Cardiac septum (tissue), 1 donor: ENCODE measurements around the gene AKAP13. TPM values are rescaled to one million over a fixed set of nuclear protein-coding genes. Genes with fewer than 3 reads are reported as not detected.

ENCODE experiments used
- DNase-seq: peaks from one replicate; pipeline ENCODE4 v3.0.0-alpha.2; 2020; ENCODE audit warnings: low spot score
- intact Hi-C: fragments of 100-400 bp; cut with DNase I; formaldehyde crosslinking; loops from one replicate; pipeline ENCODE4 v1.14.0; 2022
- total RNA-seq: library from RNA; stranded (reverse); fragmentation: NEBNext Ultra II Directional; extraction: Animal tissue kit (Norgen Biotek cat#: 25700); gene quantifications from one replicate; pipeline ENCODE4 v1.2.1, GENCODE V29; 2021
- donor health status: DM: no; HTN: no; CAD: no.

Gene AKAP13
- total RNA-seq, 1 donor from 2014 or later: 458 TPM

DNA sequence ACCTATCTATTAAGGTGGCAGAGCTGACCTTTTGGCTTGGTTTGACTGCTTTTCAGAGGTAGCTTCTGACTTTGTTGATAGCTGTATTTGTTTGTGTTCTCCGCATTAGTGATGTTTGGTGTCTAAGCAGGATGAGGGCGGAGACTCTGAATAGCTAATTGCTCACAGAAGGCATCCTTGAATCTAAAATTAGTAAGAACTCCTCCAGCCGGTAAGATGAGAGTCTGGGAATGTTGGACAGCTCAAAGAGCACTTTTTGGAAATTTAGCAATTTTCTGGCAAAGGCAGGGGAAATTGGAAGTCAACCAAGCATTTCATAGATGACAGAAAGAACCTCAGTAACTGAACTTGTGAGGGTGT is 240.3 kb downstream of the AKAP13 start:
- no peak for DNase-seq
- intact Hi-C loops: loop anchor here (5.0 kb wide), 2 partner anchors 38 to 87 kb away; no protein-coding TSS in a partner anchor

- no peak for DNase-seq
- intact Hi-C loops: loop anchor here (5.0 kb wide), 2 partner anchors 39 to 86 kb away; no protein-coding TSS in a partner anchor
Measured at GRCh38 chr15:85621094-85621493, 240.7 kb downstream of the AKAP13 start.

DNA sequence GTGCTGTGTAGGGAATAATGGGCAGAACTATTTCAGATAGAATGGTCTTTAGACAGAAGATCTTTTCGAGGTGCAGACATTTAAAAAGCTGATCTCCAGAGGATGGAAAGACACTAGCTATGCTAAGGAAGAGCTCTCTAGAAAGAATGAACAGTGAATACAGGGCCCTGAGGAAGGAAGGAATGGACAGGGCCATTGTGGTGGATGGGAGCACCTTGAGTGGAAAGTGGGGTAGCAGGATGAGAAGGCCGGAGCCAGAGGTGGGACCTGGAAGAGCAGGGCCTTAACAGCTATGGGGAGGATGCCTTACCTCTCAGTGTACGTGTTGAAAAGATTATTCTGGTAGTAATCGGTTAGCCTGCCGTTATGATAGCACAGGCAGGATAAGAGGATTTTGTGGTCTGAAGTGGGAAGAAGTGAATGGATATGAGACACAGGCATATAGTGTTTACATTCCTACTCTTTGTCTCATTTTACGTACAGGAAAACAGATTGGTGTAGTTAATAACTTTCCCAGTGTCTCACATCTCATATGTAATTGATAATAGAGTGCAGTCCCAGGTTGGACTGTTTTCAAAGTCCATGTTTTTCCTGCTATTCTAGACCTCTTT is 241.9 kb downstream of the AKAP13 start:
- DNase-seq: no peak
- intact Hi-C loops: loop anchor here (5.0 kb wide), 2 partner anchors 40 to 85 kb away; no protein-coding TSS in a partner anchor

DNA sequence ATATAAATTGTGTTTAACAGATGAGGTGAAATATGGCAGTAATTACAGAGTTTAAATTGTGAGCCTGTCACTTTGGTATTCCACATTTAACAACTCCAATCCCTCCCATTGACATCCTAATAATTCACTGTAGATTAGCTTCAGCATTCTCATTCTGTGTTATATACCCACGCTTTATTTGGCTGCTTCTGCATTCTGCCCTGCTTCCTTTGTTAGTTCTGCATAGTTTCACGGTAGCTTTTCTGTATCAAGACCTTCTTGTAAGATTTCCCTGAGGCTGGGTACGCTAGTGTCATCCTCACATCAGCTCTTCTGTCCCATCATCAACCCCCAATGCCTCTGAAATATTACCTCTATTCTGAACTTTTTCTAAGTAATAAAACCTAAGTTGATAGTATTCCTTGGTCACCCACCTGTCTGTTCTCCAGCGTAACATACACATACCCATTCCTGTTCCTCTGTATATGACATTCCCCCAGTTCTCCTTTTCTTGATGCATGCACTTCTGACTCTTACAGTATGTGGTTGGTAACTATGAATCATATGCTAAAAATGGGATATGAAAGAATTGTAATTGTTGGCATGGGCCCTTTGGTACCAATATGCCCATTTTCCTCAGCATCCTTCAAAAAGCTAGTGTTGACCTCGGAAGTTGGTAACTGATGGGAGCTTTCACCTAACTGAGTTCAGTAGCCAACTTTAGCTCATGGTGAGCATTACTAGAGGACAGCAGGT is 243.1 kb downstream of the AKAP13 start:
- intact Hi-C loops: loop anchor here (5.0 kb wide), 2 partner anchors 41 to 84 kb away; no protein-coding TSS in a partner anchor
- no peak for DNase-seq

GRCh38 chr15:85624291-85624801 is 243.9 kb downstream of the AKAP13 start:
- intact Hi-C loops: loop anchor here (5.0 kb wide), 2 partner anchors 42 to 83 kb away; no protein-coding TSS in a partner anchor
- DNase-seq: no peak

GRCh38 chr15:85625166-85625830 is 244.9 kb downstream of the AKAP13 start:
- DNase-seq: no peak
- intact Hi-C loops: no loop called here

DNA sequence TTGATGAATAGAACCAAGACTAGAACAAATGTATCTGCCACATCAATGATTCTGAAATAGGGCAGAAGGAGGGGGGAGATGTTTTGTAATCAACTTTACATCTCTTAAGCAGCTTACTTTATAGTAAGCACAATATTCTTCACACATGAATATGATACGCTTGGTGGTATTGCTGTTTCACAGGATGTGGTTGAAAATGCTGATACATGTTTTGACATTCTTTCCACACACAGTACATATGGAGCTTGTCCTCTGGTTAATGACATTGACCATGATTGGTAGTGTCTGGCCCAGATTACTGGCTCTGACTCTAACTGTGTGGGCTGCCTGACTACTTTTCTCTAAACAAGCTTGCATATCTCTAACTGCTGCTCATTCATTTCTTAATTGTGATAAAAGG is 245.5 kb downstream of the AKAP13 start:
- intact Hi-C loops: no loop called here
- DNase-seq: no peak

DNA sequence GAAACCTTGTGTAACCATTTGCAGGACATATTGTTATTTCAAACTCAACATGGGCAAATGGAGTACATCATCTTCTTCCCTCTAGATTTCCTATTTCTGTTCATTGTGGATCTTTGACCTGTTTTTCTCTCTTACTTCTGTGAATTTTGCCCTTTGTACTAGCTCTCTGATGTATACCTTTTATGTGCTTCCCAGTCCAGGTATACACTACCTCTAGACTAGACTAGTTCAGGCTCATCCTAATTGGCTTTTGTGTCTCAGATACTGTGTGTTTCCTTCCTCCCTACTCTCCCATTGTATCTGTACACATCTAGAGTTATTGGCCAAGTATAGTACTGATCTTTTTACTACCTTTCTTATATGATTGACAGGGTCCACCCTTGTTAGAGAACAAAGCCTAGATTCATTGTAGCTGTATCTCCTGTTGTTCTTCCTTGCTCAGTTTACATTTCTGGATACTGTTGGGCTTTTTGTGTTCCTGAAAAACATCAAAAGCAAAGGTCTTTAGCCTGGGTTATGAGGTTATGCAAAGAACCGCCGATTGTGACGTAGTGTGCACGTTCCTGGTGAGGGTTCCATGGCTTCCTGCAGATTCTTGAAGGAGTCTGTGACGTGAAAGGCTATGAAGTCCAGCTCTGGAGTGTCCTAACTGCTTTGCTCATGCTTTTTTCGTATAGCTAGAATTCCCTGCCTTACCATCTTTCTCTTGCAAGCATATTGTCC is 247.0 kb downstream of the AKAP13 start:
- DNase-seq: no peak
- intact Hi-C loops: no loop called here

DNA sequence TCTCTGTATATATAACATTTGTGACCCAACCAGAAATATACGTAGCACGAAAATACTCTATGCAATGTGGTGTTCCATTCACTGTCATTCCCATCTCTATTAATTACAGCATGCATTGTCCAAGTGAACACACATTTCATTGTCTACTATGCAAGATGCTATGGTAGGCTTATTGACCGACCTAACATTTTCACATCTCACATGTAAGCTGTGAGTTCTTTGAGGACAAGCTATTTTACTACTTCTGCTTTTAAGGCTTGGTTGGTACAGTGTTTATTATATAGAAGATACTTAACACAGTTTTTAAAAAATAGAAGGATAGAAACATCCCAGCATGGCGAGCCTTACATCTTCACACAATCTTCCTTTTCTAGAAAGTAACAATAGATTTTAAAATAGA is 249.9 kb downstream of the AKAP13 start:
- intact Hi-C loops: loop anchor here (5.0 kb wide), 1 partner anchor 37 kb away; no protein-coding TSS in a partner anchor

GRCh38 chr15:85631018-85631417 is 250.6 kb downstream of the AKAP13 start:
- intact Hi-C loops: loop anchor here (5.0 kb wide), 1 partner anchor 36 kb away; no protein-coding TSS in a partner anchor
- DNase-seq: no peak

More for the DNA sequence above, 249.9 kb downstream of the AKAP13 start:
- DNase-seq: no peak

- DNase-seq: no peak
- intact Hi-C loops: loop anchor here (5.0 kb wide), 1 partner anchor 35 kb away; no protein-coding TSS in a partner anchor
Measured at GRCh38 chr15:85632014-85632413, 251.6 kb downstream of the AKAP13 start.

- DNase-seq: no peak
- intact Hi-C loops: loop anchor here (5.0 kb wide), 1 partner anchor 33 kb away; no protein-coding TSS in a partner anchor
Measured at GRCh38 chr15:85633859-85634258, 253.5 kb downstream of the AKAP13 start.

GRCh38 chr15:85636351-85636750 is 255.9 kb downstream of the AKAP13 start:
- intact Hi-C loops: no loop called here
- no peak for DNase-seq

GRCh38 chr15:85639752-85640381 is 259.5 kb downstream of the AKAP13 start:
- no peak for DNase-seq
- intact Hi-C loops: no loop called here

DNA sequence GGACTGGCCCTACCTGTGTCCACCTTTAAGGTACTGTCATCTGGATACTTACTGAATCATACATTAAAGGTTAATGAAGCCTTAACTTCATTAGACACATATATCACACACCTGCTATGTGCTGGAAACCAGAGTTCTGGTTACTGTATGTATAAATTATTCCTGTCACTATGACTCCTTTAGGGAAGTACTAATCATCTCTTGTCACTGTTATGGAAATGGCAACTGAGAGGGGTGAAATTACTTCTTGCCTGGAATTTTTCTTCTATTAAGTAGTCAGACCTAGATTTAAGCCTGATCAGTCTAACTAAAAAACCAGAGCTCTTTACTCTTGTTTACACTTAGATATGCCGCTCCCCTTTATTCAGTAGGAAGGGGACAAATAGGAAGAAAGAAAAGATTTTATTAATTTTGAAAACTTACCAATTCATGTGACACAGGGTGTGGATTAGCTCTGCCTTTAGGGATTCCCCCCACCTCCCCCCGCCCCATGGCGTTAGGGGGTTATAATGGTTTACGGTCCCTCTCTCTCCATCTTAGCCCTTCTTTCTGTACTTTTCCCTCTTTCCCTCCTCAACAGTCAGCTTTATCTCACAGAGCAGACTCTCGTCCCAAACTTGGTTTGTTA is 261.8 kb downstream of the AKAP13 start:
- DNase-seq: no peak

DNA sequence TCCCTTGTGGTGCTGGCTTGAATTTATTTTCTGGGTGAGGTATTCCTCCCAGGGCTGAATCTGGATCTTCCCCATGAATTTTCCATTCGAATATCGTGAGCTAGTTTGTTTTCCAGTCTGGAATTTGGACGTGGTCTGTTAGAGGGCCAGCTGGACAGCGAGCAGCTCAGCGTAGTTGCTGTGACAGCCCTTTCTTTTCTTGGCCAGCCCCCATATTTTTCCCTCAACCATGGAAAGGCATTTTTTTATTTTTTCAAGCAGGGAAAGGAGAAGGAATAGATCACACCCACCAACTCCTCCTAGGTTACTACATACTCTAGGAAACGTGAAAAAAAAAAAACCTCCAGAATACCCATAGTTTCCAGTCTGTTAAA is 262.3 kb downstream of the AKAP13 start:
- intact Hi-C loops: no loop called here
- DNase-seq: no peak

More for the DNA sequence above, 261.8 kb downstream of the AKAP13 start:
- intact Hi-C loops: no loop called here

- DNase-seq: no peak
- intact Hi-C loops: no loop called here
Measured at GRCh38 chr15:85646538-85647091, 266.2 kb downstream of the AKAP13 start.

GRCh38 chr15:85649372-85649771 is 269.0 kb downstream of the AKAP13 start:
- intact Hi-C loops: loop anchor here (2.0 kb wide), 1 partner anchor 19 kb away; no protein-coding TSS in a partner anchor
- no peak for DNase-seq
